GM18868 (cell line): ENCODE data around the gene RGSL1.

Source experiments
- ATAC-seq: cut with Tn5 transposase; IDR thresholded peaks from one replicate; pipeline ENCODE4 v1.9.1; 2021; ENCODE audit warnings: mild to moderate bottlenecking, moderate library complexity; ENCODE audit not compliant: unreplicated experiment

RGSL1 gene

DNA sequence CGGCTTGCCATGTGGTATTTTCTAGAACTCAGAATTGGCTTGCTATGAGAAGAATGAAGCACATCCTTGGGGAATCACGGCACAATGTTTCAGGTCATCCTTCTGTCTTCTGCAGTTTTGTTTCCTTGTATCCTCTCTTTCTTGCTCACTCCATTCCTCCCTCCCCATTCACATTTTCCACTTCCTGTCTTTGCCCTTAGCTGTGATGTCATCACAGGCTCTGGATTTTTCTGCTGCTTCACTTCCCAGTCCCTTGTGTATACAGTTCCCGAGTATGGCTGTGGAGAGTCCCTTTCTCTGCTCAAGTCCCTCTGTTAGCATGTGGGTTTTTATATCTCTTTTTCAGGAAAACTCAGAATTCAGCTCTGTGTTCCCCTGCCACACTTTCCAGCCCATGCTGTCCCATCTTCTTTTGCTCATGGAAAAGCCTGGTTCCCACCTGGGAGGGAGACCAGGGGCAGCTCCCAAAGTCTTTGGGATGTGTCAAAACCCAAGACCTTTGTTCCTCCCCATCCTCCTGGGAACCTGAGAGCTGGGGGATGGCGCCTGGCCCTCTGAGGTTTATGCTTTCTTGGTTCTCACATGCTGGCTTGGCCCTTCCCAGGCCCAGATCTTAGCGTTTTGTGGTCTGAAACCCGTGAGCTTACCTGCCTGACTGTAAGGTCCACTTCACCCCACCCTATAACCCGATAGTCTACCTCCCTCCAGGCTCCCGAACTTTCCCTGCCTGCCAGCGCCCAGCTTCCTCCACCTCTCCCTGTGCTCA lies 159.1 kb downstream of the RGSL1 start:
- ATAC-seq, result no peak
